ENCODE measurements around the gene CBX1. TPM values are rescaled to one million over a fixed set of nuclear protein-coding genes. Genes with fewer than 3 reads are reported as not detected.

The CBX1 gene
- total and polyA plus RNA-seq, 3 donors from 2014 or later = 59.9 to 123 (median 70.1) TPM

- Histone ChIP-seq H3K4me1 (peaks cover 37% of the 10 kb centered on the region), H3K27me3 (no peaks in the 10 kb centered on the region), H3K36me3 (ENCODE audit: low read depth, missing control alignments) (no peaks in the 10 kb centered on the region), H3K4me3 (peak within 1 kb of the TSS; percentile 80 to 96), H3K9me3 (no peaks in the 10 kb centered on the region), H3K27ac (peak within 1 kb of the TSS; percentile 98 to 99)
- 1% methylated on average over 39 of the region's 47 CpGs; no CpG with 5 or more reads in 1 of the 2 donors for WGBS, 2 donors
- TF ChIP-seq POLR2A (IDR thresholded peaks at IDR 0.05) = no peak
- no peak for TF ChIP-seq CTCF (IDR thresholded peaks at IDR 0.05)
- intact Hi-C loops (cut with DNase I; ENCODE audit: low total_unique reads) = no loop called here
- peak; percentile 100 for DNase-seq
These were observed 53.4 kb downstream of the CBX1 start, which contains the start of gene NFE2L1 for GRCh38 chr17:48047741-48048383. NFE2L1 (plus strand) TSS chr17:48048359; CDS start chr17:48051119, 2,760 bp downstream.

- Histone ChIP-seq H3K9me3 (no peaks in the 10 kb centered on the region), H3K27ac (peak overlapping the region; percentile 98 to 99), H3K27me3 (no peaks in the 10 kb centered on the region), H3K4me3 (peak overlapping the region; percentile 80 to 96), H3K4me1 (peaks cover 31% of the 10 kb centered on the region), H3K36me3 (ENCODE audit: low read depth, missing control alignments) (no peaks in the 10 kb centered on the region)
- intact Hi-C loops (cut with DNase I; ENCODE audit: low total_unique reads) = no loop called here
- WGBS, 2 donors = 3% methylated on average over 21 to 24 of the region's 26 CpGs
- DNase-seq = no peak
- TF ChIP-seq CTCF (IDR thresholded peaks at IDR 0.05) (no peak), POLR2A (IDR thresholded peaks at IDR 0.05) (no peak)
These were observed 54.1 kb downstream of the CBX1 start for GRCh38 chr17:48047113-48047740.

DNA sequence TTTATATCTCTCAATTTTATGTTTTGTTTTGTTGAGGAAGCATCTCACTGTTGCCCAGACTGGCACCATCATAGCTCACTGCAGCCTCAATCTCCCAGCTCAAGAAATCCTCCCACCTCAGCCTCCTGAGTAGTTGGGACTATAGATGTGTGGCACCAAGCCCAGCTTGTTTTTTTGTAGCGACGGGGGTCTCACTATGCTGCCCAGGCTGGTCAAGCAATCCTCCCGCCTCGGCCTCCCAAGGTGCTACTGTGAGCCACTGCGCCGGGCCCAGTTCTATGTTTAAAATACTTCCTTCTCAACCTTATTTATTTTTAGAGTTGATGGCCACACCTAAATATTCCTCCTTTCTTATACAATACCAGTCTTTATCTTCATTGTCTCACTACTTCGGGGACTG lies 55.0 kb downstream of the CBX1 start:
- Histone ChIP-seq H3K36me3 (ENCODE audit: low read depth, missing control alignments) (no peaks in the 10 kb centered on the region), H3K27me3 (no peaks in the 10 kb centered on the region), H3K4me1 (peaks cover 22% of the 10 kb centered on the region), H3K9me3 (no peaks in the 10 kb centered on the region), H3K4me3 (peak overlapping the region in 1 of 2 donors; percentile 96), H3K27ac (peak overlapping the region in 1 of 2 donors; percentile 99)
- WGBS, 2 donors = 57 to 75% methylated on average over 7 of the region's 7 CpGs
- no peak for DNase-seq
- TF ChIP-seq CTCF (IDR thresholded peaks at IDR 0.05) = no peak
- TF ChIP-seq POLR2A (IDR thresholded peaks at IDR 0.05) = no peak
- intact Hi-C loops (cut with DNase I; ENCODE audit: low total_unique reads) = no loop called here

- WGBS, 2 donors = 37 to 58% methylated on average over 8 of the region's 8 CpGs
- H3K36me3 ChIP-seq (ENCODE audit: low read depth, missing control alignments) = no peaks in the 10 kb centered on the region
- DNase-seq = no peak
- H3K9me3 ChIP-seq = no peaks in the 10 kb centered on the region
- H3K27ac ChIP-seq = no peak overlapping the region
- H3K4me1 ChIP-seq = peaks cover 13% of the 10 kb centered on the region
- no peaks in the 10 kb centered on the region for H3K27me3 ChIP-seq
- intact Hi-C loops (cut with DNase I; ENCODE audit: low total_unique reads) = no loop called here
- TF ChIP-seq CTCF (IDR thresholded peaks at IDR 0.05) (no peak), POLR2A (IDR thresholded peaks at IDR 0.05) (no peak)
- H3K4me3 ChIP-seq = no peak overlapping the region
These were observed 55.8 kb downstream of the CBX1 start for GRCh38 chr17:48045316-48046001.

Measured in testis (tissue), 3 donors.